T-cell (primary cell): ENCODE measurements around the gene MRPS21. TPM values are rescaled to one million over a fixed set of nuclear protein-coding genes. Genes with fewer than 3 reads are reported as not detected.

Experiments
- ATAC-seq, 4 experiments: fragments of 200-7000 bp in 3 of 4; fragments of 150-1000 bp in 1 of 4; cut with Tn5 transposase; replicated peaks in 1 of 4; 1 replicate in 3 of 4; 2 replicates in 1 of 4; pipeline ENCODE4 v1.10.0; 2021; ENCODE audit warnings: moderate library complexity in 3 of 4, mild to moderate bottlenecking in 2 of 4, moderate number of reproducible peaks in 1 of 4
- CTCF ChIA-PET, 2 donors: fragments of 300-600 bp; sonication (Branson Sonifier 250); formaldehyde crosslinking; loops; one replicate each; lab custom pipeline; 2022; ENCODE audit warnings: antibody characterized with exemption in 2 of 2; lab: Charles Lee
- POLR2A ChIA-PET, 2 donors: fragments of 300-600 bp; sonication (Branson Sonifier 250); formaldehyde crosslinking; loops; one replicate each; lab custom pipeline; 2022; ENCODE audit warnings: antibody characterized with exemption in 2 of 2; lab: Charles Lee
- DNase-seq, 35 experiments: peaks; one replicate each; pipeline versions ENCODE4 v3.0.0 to v3.0.0-alpha.2; 2013 to 2023
- H3K27ac ChIP-seq: one replicate; pipeline ENCODE4 v1.5.1; 2013; ENCODE audit warnings: low read length
- H3K27me3 ChIP-seq, 2 experiments: replicated peaks in 1 of 2; 1 replicate in 1 of 2; 2 replicates in 1 of 2; pipeline versions ENCODE4 v1.6.1 to v1.7.0; 2013; ENCODE audit warnings: low read length in 1 of 2, mixed read lengths in 1 of 2; ENCODE audit not compliant: control insufficient read depth in 2 of 2, insufficient read depth in 2 of 2; ENCODE audit errors: extremely low read depth in 1 of 2
- H3K36me3 ChIP-seq, 2 donors: 1 replicate in 1 of 2; 2 replicates in 1 of 2; pipeline versions ENCODE4 v1.6.1 to v1.7.0; 2013; ENCODE audit warnings: low read length in 1 of 2; ENCODE audit not compliant: control insufficient read depth in 2 of 2, insufficient read depth in 1 of 2; ENCODE audit errors: extremely low read depth in 1 of 2
- H3K4me1 ChIP-seq, 2 experiments: 1 replicate in 1 of 2; 2 replicates in 1 of 2; pipeline versions ENCODE4 v1.6.1 to v1.7.0; 2013; ENCODE audit warnings: low read length in 2 of 2, mixed read lengths in 1 of 2; ENCODE audit not compliant: insufficient read depth in 2 of 2, control insufficient read depth in 1 of 2; ENCODE audit errors: extremely low read depth in 1 of 2
- H3K4me3 ChIP-seq, 2 donors: 1 replicate in 1 of 2; 2 replicates in 1 of 2; pipeline versions ENCODE4 v1.5.1 to v1.7.0; 2013; ENCODE audit warnings: mild to moderate bottlenecking in 2 of 2, low read length in 1 of 2, moderate library complexity in 1 of 2; ENCODE audit not compliant: control insufficient read depth in 1 of 2; ENCODE audit errors: extremely low read depth in 1 of 2
- H3K9me3 ChIP-seq: 2 replicates; pipeline ENCODE4 v1.7.0; 2013
- H3K27ac Mint-ChIP-seq, 2 donors: one replicate each; pipeline ENCODE4 v1.8.0; 2020 to 2021; ENCODE audit warnings: mild to moderate bottlenecking in 2 of 2, mixed read lengths in 2 of 2
- H3K27me3 Mint-ChIP-seq, 2 donors: one replicate each; pipeline ENCODE4 v1.8.0; 2021 to 2022; ENCODE audit warnings: mixed read lengths in 2 of 2
- H3K36me3 Mint-ChIP-seq: one replicate; pipeline ENCODE4 v1.8.0; 2021; ENCODE audit warnings: mixed read lengths
- H3K4me1 Mint-ChIP-seq, 3 donors: one replicate each; pipeline ENCODE4 v1.8.0; 2020 to 2022; ENCODE audit warnings: mixed read lengths in 3 of 3, mild to moderate bottlenecking in 1 of 3
- H3K4me3 Mint-ChIP-seq, 3 donors: one replicate each; pipeline ENCODE4 v1.8.0; 2020 to 2022; ENCODE audit warnings: mild to moderate bottlenecking in 3 of 3, mixed read lengths in 3 of 3, moderate library complexity in 3 of 3
- H3K9me3 Mint-ChIP-seq, 3 donors: one replicate each; pipeline ENCODE4 v1.8.0; 2020 to 2022; ENCODE audit warnings: mixed read lengths in 3 of 3
- WGBS: methylation state at CpG from one replicate; pipeline ENCODE4 v1.1.5; 2013; ENCODE audit warnings: missing lambda C conversion rate; ENCODE audit not compliant: insufficient coverage; 5-methylcytosine and 5-hydroxymethylcytosine counted together
- total RNA-seq, 35 experiments: library from RNA in 6 of 35; stranded (reverse) in 6 of 35; fragments of 120-200 nt in 1 of 35; gene quantifications; one replicate each; pipeline versions ENCODE4 v1.2.1 to v1.2.4 and lab custom pipeline; 2013 to 2026

The MRPS21 gene
- total RNA-seq, 5 donors from 2014 or later (not counting 1 experiment from before 2014, with no cell fraction given): 51.9 to 75.0 (median 66.8) TPM

DNA sequence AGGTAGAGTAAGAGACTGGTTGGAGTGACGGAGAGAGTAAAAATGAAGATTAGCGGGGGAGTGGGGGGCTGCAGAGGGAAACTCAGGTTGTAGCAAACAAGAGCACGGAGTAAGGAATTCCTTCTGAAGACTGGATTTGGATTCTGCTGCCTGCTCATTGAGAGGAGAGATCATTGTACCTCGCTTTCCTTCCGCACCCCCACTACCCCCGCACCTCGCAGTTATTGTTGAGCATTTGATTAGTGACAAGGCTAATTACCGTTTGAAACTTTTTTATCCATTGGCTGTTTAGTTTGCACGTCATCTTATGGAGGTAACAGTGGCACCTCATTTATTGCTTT is 28.1 kb downstream of the MRPS21 start:
- ChIA-PET CTCF (interaction anchor here in 1 of 2 donors (0.6 kb wide), 2 partner anchors 39 to 1320 kb away, joined by 3 read pairs; no protein-coding TSS in a partner anchor), POLR2A (interaction anchor here (0.6 to 1.1 kb wide), 4 partner anchors 26 to 992 kb away, joined by 3 to 6 read pairs (median 3); no protein-coding TSS in a partner anchor)
- H3K9me3 Mint-ChIP-seq: no peaks in the 10 kb centered on the region
- 0% methylated on average over 2 of the region's 9 CpGs for WGBS
- H3K27ac Mint-ChIP-seq: peak overlapping the region; percentile 97 to 100
- peaks cover 0 to 24% of the 10 kb centered on the region in 2 donors for H3K36me3 ChIP-seq
- DNase-seq (peak in 8 of 35 experiments; percentile 1 to 36 (median 11)), ATAC-seq (peak in 3 of 4 experiments; percentile 1 to 7 (median 3))
- H3K4me1 ChIP-seq: peaks cover 5 to 16% of the 10 kb centered on the region in 2 experiments
- H3K4me1 Mint-ChIP-seq: peaks cover 40 to 45% (median 40%) of the 10 kb centered on the region in 3 donors
- peak overlapping the region; percentile 99 to 100 (median 99) for H3K4me3 Mint-ChIP-seq
- H3K27ac ChIP-seq: peak overlapping the region; percentile 88
- no peaks in the 10 kb centered on the region for H3K27me3 Mint-ChIP-seq
- H3K9me3 ChIP-seq: no peaks in the 10 kb centered on the region
- H3K4me3 ChIP-seq: peak overlapping the region; percentile 86 to 91
- H3K27me3 ChIP-seq: no peaks in the 10 kb centered on the region
- peaks cover 16% of the 10 kb centered on the region for H3K36me3 Mint-ChIP-seq

DNA sequence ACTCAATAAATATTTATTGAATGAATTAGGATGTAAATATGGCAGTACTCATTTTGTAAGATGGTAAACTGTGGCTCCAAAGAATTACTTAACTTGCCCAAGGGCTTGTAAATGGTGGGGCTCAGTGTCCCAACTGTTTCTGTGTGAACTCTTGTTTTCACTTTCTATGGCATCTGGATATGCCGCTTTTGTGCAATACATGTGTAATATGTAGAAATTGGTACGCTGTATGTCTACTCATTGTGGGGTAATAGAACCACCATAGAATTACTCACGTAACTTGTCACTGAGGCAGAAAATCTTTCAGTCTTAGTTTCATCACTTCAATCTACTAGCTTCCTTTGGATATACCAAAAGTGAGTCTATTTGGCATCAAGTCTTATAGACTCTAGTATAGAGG is 28.6 kb downstream of the MRPS21 start:
- H3K27me3 Mint-ChIP-seq: no peaks in the 10 kb centered on the region
- H3K27ac Mint-ChIP-seq: peak overlapping the region; percentile 97 to 100
- Histone ChIP-seq H3K36me3 (peaks cover 2 to 28% of the 10 kb centered on the region in 2 donors), H3K9me3 (no peaks in the 10 kb centered on the region), H3K4me3 (peak overlapping the region in 1 of 2 donors; percentile 91), H3K4me1 (peaks cover 5 to 16% of the 10 kb centered on the region in 2 experiments), H3K27me3 (no peaks in the 10 kb centered on the region), H3K27ac (peak overlapping the region; percentile 88)
- DNase-seq: peak in 1 of 35 experiments; percentile 15
- peaks cover 40 to 47% (median 42%) of the 10 kb centered on the region in 3 donors for H3K4me1 Mint-ChIP-seq
- peaks cover 16% of the 10 kb centered on the region for H3K36me3 Mint-ChIP-seq
- no peak for ATAC-seq
- H3K9me3 Mint-ChIP-seq: no peaks in the 10 kb centered on the region
- no CpG with 5 or more reads among the region's 3 CpGs for WGBS
- ChIA-PET CTCF (interaction anchor here in 1 of 2 donors (0.6 kb wide), 1 partner anchor 1319 kb away, joined by 3 read pairs; no protein-coding TSS in a partner anchor), POLR2A (interaction anchor here (0.7 to 0.8 kb wide), 2 partner anchors 41 to 199 kb away, joined by 3 to 5 read pairs; partner anchors contain the start of gene RPRD2 (in 1 of the 2))
- peak overlapping the region; percentile 99 to 100 (median 99) for H3K4me3 Mint-ChIP-seq

DNA sequence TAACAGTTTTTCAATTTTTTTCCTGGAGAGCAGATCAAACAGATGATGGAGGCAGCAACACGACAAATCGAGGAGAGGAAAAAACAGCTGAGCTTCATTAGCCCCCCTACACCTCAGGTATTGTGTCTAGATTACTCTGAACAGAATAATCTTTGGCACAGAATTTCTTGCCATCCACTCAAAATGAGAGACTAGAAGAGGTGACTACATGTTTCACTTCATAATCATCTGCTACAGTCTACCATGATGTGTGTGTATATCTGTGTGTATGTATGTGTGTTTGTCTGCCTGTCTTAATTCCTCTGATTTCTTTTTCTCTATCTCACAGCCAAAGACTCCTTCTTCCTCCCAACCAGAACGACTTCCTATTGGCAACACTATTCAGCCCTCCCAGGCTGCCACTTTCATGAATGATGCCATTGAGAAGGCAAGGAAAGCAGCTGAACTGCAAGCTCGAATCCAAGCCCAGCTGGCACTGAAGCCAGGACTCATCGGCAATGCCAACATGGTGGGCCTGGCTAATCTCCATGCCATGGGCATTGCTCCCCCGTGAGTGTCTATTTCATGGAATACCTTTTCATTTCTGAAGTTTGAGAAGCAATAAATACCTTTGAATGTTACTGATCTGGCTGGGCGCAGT is 39.1 kb downstream of the MRPS21 start:
- POLR2A ChIA-PET: no interaction called here
- Histone ChIP-seq H3K9me3 (no peaks in the 10 kb centered on the region), H3K4me1 (no peaks in the 10 kb centered on the region), H3K36me3 (peaks cover 14 to 81% of the 10 kb centered on the region in 2 donors), H3K27ac (no peak overlapping the region), H3K4me3 (no peak overlapping the region), H3K27me3 (no peaks in the 10 kb centered on the region)
- DNase-seq (no peak), ATAC-seq (no peak)
- CTCF ChIA-PET: no interaction called here
- 100% methylated on average over 3 of the region's 7 CpGs for WGBS
- Mint-ChIP-seq H3K36me3 (peaks cover 46% of the 10 kb centered on the region), H3K4me3 (no peak overlapping the region), H3K27me3 (no peaks in the 10 kb centered on the region), H3K9me3 (no peaks in the 10 kb centered on the region), H3K27ac (no peak overlapping the region), H3K4me1 (peaks cover 5 to 7% (median 7%) of the 10 kb centered on the region in 3 donors)

- Histone ChIP-seq H3K4me1 (no peaks in the 10 kb centered on the region), H3K36me3 (peaks cover 4 to 72% of the 10 kb centered on the region in 2 donors), H3K4me3 (no peak overlapping the region), H3K27me3 (no peaks in the 10 kb centered on the region), H3K9me3 (no peaks in the 10 kb centered on the region), H3K27ac (no peak overlapping the region)
- POLR2A ChIA-PET: interaction anchor here (0.6 to 1.1 kb wide), 3 partner anchors 17 to 680 kb away, joined by 3 to 4 read pairs (median 3); no protein-coding TSS in a partner anchor
- H3K9me3 Mint-ChIP-seq: no peaks in the 10 kb centered on the region
- no peak for ATAC-seq
- no peak overlapping the region for H3K27ac Mint-ChIP-seq
- H3K36me3 Mint-ChIP-seq: peaks cover 48% of the 10 kb centered on the region
- H3K4me3 Mint-ChIP-seq: no peak overlapping the region
- CTCF ChIA-PET: interaction anchor here in 1 of 2 donors (0.6 kb wide), 2 partner anchors 412 to 858 kb away, joined by 3 read pairs; no protein-coding TSS in a partner anchor
- no peaks in the 10 kb centered on the region for H3K27me3 Mint-ChIP-seq
- DNase-seq: no peak
- WGBS: no CpG with 5 or more reads among the region's 4 CpGs
- H3K4me1 Mint-ChIP-seq: no peaks in the 10 kb centered on the region
Observed at GRCh38 chr1:150346316-150346715, 52.7 kb downstream of the MRPS21 start.

- no peak overlapping the region for H3K4me3 ChIP-seq
- H3K9me3 Mint-ChIP-seq: no peaks in the 10 kb centered on the region
- no peak for ATAC-seq
- CTCF ChIA-PET: no interaction called here
- peaks cover 28% of the 10 kb centered on the region for H3K36me3 Mint-ChIP-seq
- H3K27ac ChIP-seq: no peak overlapping the region
- POLR2A ChIA-PET: no interaction called here
- H3K36me3 ChIP-seq: peaks cover 0 to 45% of the 10 kb centered on the region in 2 donors
- 100% methylated on average over 1 of the region's 4 CpGs for WGBS
- no peak overlapping the region for H3K27ac Mint-ChIP-seq
- DNase-seq: no peak
- H3K4me1 ChIP-seq: no peaks in the 10 kb centered on the region
- H3K4me1 Mint-ChIP-seq: no peaks in the 10 kb centered on the region
- H3K4me3 Mint-ChIP-seq: no peak overlapping the region
- H3K9me3 ChIP-seq: no peaks in the 10 kb centered on the region
- no peaks in the 10 kb centered on the region for H3K27me3 Mint-ChIP-seq
- no peaks in the 10 kb centered on the region for H3K27me3 ChIP-seq
Observed at GRCh38 chr1:150352866-150353265, 59.2 kb downstream of the MRPS21 start.
